Measurements from ENCODE around the gene MAPKBP1. TPM values are rescaled to one million over a fixed set of nuclear protein-coding genes. Genes with fewer than 3 reads are reported as not detected.
A peak's percentile ranks its signal among the peaks of the same experiment; 100 is the strongest.
"Not testable (repeated sequence)": the region's sequence is repeated elsewhere in the genome, so short reads cannot be mapped to it uniquely, and the experiment has no call there.

Gene MAPKBP1, protein sequence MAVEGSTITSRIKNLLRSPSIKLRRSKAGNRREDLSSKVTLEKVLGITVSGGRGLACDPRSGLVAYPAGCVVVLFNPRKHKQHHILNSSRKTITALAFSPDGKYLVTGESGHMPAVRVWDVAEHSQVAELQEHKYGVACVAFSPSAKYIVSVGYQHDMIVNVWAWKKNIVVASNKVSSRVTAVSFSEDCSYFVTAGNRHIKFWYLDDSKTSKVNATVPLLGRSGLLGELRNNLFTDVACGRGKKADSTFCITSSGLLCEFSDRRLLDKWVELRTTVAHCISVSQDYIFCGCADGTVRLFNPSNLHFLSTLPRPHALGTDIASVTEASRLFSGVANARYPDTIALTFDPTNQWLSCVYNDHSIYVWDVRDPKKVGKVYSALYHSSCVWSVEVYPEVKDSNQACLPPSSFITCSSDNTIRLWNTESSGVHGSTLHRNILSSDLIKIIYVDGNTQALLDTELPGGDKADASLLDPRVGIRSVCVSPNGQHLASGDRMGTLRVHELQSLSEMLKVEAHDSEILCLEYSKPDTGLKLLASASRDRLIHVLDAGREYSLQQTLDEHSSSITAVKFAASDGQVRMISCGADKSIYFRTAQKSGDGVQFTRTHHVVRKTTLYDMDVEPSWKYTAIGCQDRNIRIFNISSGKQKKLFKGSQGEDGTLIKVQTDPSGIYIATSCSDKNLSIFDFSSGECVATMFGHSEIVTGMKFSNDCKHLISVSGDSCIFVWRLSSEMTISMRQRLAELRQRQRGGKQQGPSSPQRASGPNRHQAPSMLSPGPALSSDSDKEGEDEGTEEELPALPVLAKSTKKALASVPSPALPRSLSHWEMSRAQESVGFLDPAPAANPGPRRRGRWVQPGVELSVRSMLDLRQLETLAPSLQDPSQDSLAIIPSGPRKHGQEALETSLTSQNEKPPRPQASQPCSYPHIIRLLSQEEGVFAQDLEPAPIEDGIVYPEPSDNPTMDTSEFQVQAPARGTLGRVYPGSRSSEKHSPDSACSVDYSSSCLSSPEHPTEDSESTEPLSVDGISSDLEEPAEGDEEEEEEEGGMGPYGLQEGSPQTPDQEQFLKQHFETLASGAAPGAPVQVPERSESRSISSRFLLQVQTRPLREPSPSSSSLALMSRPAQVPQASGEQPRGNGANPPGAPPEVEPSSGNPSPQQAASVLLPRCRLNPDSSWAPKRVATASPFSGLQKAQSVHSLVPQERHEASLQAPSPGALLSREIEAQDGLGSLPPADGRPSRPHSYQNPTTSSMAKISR (N-terminal part only)
- polyA plus RNA-seq (2012; ENCODE audit: missing spikeins): 9.1 TPM

- TF ChIP-seq POLR2AphosphoS5 (IDR thresholded peaks at IDR 0.05; ENCODE audit: low read depth, low read length): no peak; the same call in 1 of the 2 replicates
- no peak for TF ChIP-seq POLR2A (IDR thresholded peaks at IDR 0.05; ENCODE audit: low read depth, low read length)
- TF ChIP-seq TAF1 (IDR thresholded peaks at IDR 0.05; ENCODE audit: borderline replicate concordance, low read depth, low read length): no peak
- FAIRE-seq (peak; percentile 96), DNase-seq (ENCODE audit: insufficient read length) (peak; percentile 88)
These were observed at the start of gene MAPKBP1 for GRCh38 chr15:41774062-41774881. Gene MAPKBP1 (plus strand): TSS chr15:41774484. CDS start chr15:41775276, 792 bp downstream.

GRCh38 chr15:41727143-41727542 is 47.1 kb upstream of the MAPKBP1 start:
- DNase-seq (ENCODE audit: insufficient read length) (no peak), FAIRE-seq (no peak)
- TF ChIP-seq TAF1 (IDR thresholded peaks at IDR 0.05; ENCODE audit: borderline replicate concordance, low read depth, low read length) (no peak), POLR2AphosphoS5 (IDR thresholded peaks at IDR 0.05; ENCODE audit: low read depth, low read length) (no peak), POLR2A (IDR thresholded peaks at IDR 0.05; ENCODE audit: low read depth, low read length) (no peak)

DNA sequence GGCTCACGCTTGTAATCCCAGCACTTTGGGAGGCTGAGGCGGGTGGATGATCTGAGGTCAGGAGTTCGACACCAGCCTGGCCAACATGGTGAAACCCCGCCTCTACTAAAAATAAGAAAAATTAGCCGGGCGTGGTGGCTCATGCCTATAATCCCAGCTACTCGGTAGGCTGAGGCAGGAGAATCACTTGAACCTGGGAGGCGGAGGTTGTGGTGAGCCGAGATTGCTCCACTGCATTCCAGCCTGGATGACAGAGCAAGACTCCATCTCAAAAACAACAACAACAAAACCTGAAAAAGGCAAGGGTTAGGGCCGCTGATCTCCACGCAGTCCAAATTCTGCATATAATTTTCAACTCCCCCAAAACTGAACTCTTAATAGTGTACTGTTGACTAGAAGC is 46.2 kb upstream of the MAPKBP1 start:
- not testable (repeated sequence) for DNase-seq (ENCODE audit: insufficient read length); FAIRE-seq

DNA sequence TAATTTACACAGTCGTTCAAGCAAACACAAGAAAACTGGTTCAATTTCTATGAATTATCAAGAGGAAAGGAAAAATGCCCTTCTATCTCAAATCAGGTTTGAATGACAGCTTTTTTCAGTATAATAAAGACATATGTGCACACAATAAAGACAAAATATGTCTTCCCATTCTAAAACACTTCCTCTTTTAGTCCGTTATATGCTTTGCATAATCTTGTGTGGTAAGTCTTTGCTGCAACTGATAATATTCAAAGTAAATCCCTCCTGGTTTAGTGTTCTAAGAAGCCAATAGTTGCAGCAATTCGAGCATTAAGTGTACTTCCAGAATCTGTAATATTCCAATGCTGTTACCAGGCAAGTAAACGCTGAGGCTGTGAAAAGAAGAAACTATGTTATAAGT is 43.7 kb upstream of the MAPKBP1 start:
- no peak for FAIRE-seq
- TF ChIP-seq POLR2AphosphoS5 (IDR thresholded peaks at IDR 0.05; ENCODE audit: low read depth, low read length) (no peak), TAF1 (IDR thresholded peaks at IDR 0.05; ENCODE audit: borderline replicate concordance, low read depth, low read length) (no peak), POLR2A (IDR thresholded peaks at IDR 0.05; ENCODE audit: low read depth, low read length) (no peak)
- no peak for DNase-seq (ENCODE audit: insufficient read length)

- no peak for DNase-seq (ENCODE audit: insufficient read length)
- FAIRE-seq: no peak
- no peak for TF ChIP-seq TAF1 (IDR thresholded peaks at IDR 0.05; ENCODE audit: borderline replicate concordance, low read depth, low read length)
- TF ChIP-seq POLR2AphosphoS5 (IDR thresholded peaks at IDR 0.05; ENCODE audit: low read depth, low read length): no peak
- no peak for TF ChIP-seq POLR2A (IDR thresholded peaks at IDR 0.05; ENCODE audit: low read depth, low read length)
These were observed 41.8 kb upstream of the MAPKBP1 start for GRCh38 chr15:41732483-41732882.

GRCh38 chr15:41734079-41734478 is 40.2 kb upstream of the MAPKBP1 start:
- DNase-seq (ENCODE audit: insufficient read length): no peak
- TF ChIP-seq TAF1 (IDR thresholded peaks at IDR 0.05; ENCODE audit: borderline replicate concordance, low read depth, low read length) (no peak), POLR2AphosphoS5 (IDR thresholded peaks at IDR 0.05; ENCODE audit: low read depth, low read length) (no peak), POLR2A (IDR thresholded peaks at IDR 0.05; ENCODE audit: low read depth, low read length) (no peak)
- FAIRE-seq: no peak

GRCh38 chr15:41735046-41735445 is 39.2 kb upstream of the MAPKBP1 start:
- DNase-seq (ENCODE audit: insufficient read length) (no peak), FAIRE-seq (no peak)
- no peak for TF ChIP-seq POLR2AphosphoS5 (IDR thresholded peaks at IDR 0.05; ENCODE audit: low read depth, low read length)

DNA sequence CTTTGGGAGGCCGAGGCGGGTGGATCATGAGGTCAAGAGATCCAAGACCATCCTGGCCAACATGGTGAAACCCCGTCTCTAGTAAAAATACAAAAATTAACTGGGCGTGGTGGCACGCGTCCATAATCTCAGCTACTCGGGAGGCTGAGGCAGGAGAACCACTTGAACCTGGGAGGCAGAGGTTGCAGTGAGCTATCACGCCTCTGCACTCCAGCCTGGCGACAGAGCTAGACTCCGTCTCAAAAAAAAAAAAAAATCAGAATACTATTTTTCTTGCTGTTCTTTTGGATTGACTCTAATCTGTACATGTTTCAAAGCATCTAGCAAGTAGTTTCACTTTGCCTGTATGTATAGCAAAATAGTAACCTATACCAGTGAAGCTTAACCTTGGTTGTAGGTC is 38.8 kb upstream of the MAPKBP1 start:
- not testable (repeated sequence) for FAIRE-seq; DNase-seq (ENCODE audit: insufficient read length)

- DNase-seq (ENCODE audit: insufficient read length) (no peak), FAIRE-seq (no peak)
- TF ChIP-seq POLR2AphosphoS5 (IDR thresholded peaks at IDR 0.05; ENCODE audit: low read depth, low read length) (no peak), TAF1 (IDR thresholded peaks at IDR 0.05; ENCODE audit: borderline replicate concordance, low read depth, low read length) (no peak), POLR2A (IDR thresholded peaks at IDR 0.05; ENCODE audit: low read depth, low read length) (no peak)
These were observed 27.5 kb upstream of the MAPKBP1 start for GRCh38 chr15:41746802-41747201.

DNA sequence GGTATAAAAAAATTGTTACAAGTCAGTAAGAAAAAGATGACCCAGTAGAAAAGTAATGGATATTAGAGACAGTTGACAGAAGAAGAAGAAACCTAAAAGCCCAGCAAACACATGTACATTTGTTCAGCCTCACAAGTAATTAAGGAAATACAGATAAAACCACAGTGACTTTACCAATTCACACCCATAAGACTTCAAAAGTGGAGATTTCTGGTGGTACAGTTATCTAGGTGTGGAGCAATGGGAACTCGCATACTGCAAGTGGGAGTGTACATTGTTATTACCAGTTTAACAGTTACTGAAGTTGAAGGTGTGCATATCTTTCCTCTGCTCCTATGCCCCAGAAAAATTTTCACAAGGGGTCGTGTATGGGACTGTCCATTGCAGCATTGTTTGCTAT is 18.1 kb upstream of the MAPKBP1 start:
- FAIRE-seq (no peak), DNase-seq (ENCODE audit: insufficient read length) (no peak)
- TF ChIP-seq TAF1 (IDR thresholded peaks at IDR 0.05; ENCODE audit: borderline replicate concordance, low read depth, low read length) (no peak), POLR2AphosphoS5 (IDR thresholded peaks at IDR 0.05; ENCODE audit: low read depth, low read length) (no peak), POLR2A (IDR thresholded peaks at IDR 0.05; ENCODE audit: low read depth, low read length) (no peak)
